Activated naive CD8-positive, alpha-beta T cell (primary cell): ENCODE measurements around the gene ZMYM3.
"Not testable (repeated sequence)": the region's sequence is repeated elsewhere in the genome, so short reads cannot be mapped to it uniquely, and the experiment has no call there.

Experiments used
- H3K27ac Mint-ChIP-seq: one replicate; pipeline ENCODE4 v1.8.0; 2021; ENCODE audit warnings: mixed read lengths
- H3K27me3 Mint-ChIP-seq: one replicate; pipeline ENCODE4 v1.8.0; 2021; ENCODE audit warnings: mixed read lengths
- H3K36me3 Mint-ChIP-seq: one replicate; pipeline ENCODE4 v1.8.0; 2021; ENCODE audit warnings: mixed read lengths
- H3K4me1 Mint-ChIP-seq: one replicate; pipeline ENCODE4 v1.8.0; 2021; ENCODE audit warnings: low read depth, mixed read lengths
- H3K4me3 Mint-ChIP-seq: one replicate; pipeline ENCODE4 v1.8.0; 2021; ENCODE audit warnings: mild to moderate bottlenecking, mixed read lengths
- H3K9me3 Mint-ChIP-seq: one replicate; pipeline ENCODE4 v1.8.0; 2021; ENCODE audit warnings: low read depth, mixed read lengths

ZMYM3 gene

GRCh38 chrX:71272313-71272712, 18.4 kb upstream of the ZMYM3 start:
- not testable (repeated sequence) for H3K27ac Mint-ChIP-seq, H3K27me3 Mint-ChIP-seq, H3K4me3 Mint-ChIP-seq, H3K36me3 Mint-ChIP-seq, H3K4me1 Mint-ChIP-seq, H3K9me3 Mint-ChIP-seq

- Mint-ChIP-seq H3K27me3 (no peaks in the 10 kb centered on the region), H3K4me1 (no peaks in the 10 kb centered on the region), H3K36me3 (peaks cover 4% of the 10 kb centered on the region), H3K9me3 (no peaks in the 10 kb centered on the region), H3K27ac (no peak overlapping the region), H3K4me3 (no peak overlapping the region)
Observed at GRCh38 chrX:71269801-71270395, 16.0 kb upstream of the ZMYM3 start.

- not testable (repeated sequence) for H3K4me1 Mint-ChIP-seq
Observed at GRCh38 chrX:71268624-71269023, 14.7 kb upstream of the ZMYM3 start.

GRCh38 chrX:71256856-71257255, 2.9 kb upstream of the ZMYM3 start:
- no peak overlapping the region for H3K4me3 Mint-ChIP-seq
- no peaks in the 10 kb centered on the region for H3K27me3 Mint-ChIP-seq
- H3K9me3 Mint-ChIP-seq = no peaks in the 10 kb centered on the region
- no peaks in the 10 kb centered on the region for H3K36me3 Mint-ChIP-seq
- no peak overlapping the region for H3K27ac Mint-ChIP-seq
- peaks cover 17% of the 10 kb centered on the region for H3K4me1 Mint-ChIP-seq

More at GRCh38 chrX:71268624-71269023, 14.7 kb upstream of the ZMYM3 start:
- H3K36me3 Mint-ChIP-seq, H3K27me3 Mint-ChIP-seq, H3K27ac Mint-ChIP-seq, H3K4me3 Mint-ChIP-seq, H3K9me3 Mint-ChIP-seq: not testable (repeated sequence)

DNA sequence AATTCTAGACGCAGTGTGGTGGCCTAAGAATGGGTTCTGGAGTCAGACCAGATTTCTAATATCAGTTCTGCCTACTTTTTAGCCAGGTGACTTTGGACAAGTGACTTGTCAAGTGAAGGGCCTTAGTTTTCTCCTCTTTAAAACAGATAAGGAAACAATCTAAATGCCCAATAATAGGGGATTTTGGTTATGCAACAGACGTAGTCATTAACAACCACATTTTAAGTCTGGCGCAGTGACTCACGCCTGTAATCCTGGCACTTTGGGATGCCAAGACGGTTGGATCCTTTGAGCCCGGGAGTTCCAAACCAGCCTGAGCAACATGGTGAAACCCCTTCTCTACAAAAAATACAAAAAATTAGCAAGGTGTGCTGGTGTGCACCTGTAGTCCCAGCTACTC, 2.1 kb upstream of the ZMYM3 start:
- Mint-ChIP-seq H3K4me1 (peaks cover 23% of the 10 kb centered on the region), H3K36me3 (no peaks in the 10 kb centered on the region), H3K4me3 (no peak overlapping the region), H3K9me3 (no peaks in the 10 kb centered on the region), H3K27ac (no peak overlapping the region), H3K27me3 (no peaks in the 10 kb centered on the region)

GRCh38 chrX:71253253-71254091, 468 bp downstream of the ZMYM3 start:
- Mint-ChIP-seq H3K4me3 (peak overlapping the region; percentile 92), H3K36me3 (no peaks in the 10 kb centered on the region), H3K9me3 (no peaks in the 10 kb centered on the region), H3K27me3 (no peaks in the 10 kb centered on the region), H3K27ac (peak overlapping the region; percentile 90), H3K4me1 (peaks cover 25% of the 10 kb centered on the region)

DNA sequence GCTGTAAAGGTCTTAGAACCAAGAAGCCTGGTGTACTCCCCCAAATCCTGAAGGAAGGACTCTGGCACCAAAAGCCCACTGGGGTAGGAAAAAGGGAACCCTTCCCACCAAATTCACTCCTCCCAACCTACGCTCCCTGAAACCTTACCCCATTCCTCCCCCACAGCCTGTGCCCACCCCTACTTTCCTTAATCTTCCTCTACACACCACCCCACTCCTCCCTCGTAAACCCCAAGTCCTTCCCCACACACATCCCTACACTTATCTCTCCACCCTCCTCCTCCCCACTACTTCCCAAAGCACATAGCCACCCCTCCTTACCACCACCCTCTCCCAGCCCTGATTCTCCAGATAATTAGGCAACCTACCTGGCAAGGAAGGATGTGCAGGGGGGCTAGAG, 1.7 kb downstream of the ZMYM3 start:
- Mint-ChIP-seq H3K27ac (no peak overlapping the region), H3K36me3 (no peaks in the 10 kb centered on the region)

DNA sequence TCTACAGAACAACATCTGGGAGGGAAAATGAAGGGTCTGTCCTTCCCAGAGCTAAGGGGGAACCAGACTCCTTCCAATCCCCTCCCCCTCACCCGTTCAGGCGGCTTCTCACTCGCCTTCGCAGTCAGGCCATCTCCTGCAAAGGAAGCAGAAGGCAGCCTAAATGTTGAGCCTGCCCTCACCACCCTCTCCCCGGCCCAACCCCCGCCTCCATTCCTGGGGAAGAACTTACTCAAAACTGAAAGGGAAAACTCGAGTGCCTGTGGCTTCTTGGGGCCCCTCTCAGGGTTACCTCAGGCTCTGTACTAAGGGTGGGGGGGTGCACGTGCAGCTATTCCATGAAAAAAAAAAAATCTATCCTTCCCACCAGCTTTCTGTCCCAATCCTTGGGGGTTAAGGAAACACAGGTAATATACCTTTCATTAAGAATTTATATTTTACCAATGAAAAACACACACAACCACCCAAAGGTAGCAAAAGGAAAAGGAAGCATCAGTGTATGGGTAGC, 2.4 kb downstream of the ZMYM3 start:
- Mint-ChIP-seq H3K9me3 (no peaks in the 10 kb centered on the region), H3K4me3 (peak overlapping the region; percentile 92), H3K27ac (peak overlapping the region; percentile 22), H3K27me3 (no peaks in the 10 kb centered on the region), H3K4me1 (peaks cover 25% of the 10 kb centered on the region), H3K36me3 (no peaks in the 10 kb centered on the region)

More for the DNA sequence above, 1.7 kb downstream of the ZMYM3 start:
- Mint-ChIP-seq H3K27me3 (no peaks in the 10 kb centered on the region), H3K4me1 (peaks cover 25% of the 10 kb centered on the region), H3K9me3 (no peaks in the 10 kb centered on the region), H3K4me3 (peak overlapping the region; percentile 92)

DNA sequence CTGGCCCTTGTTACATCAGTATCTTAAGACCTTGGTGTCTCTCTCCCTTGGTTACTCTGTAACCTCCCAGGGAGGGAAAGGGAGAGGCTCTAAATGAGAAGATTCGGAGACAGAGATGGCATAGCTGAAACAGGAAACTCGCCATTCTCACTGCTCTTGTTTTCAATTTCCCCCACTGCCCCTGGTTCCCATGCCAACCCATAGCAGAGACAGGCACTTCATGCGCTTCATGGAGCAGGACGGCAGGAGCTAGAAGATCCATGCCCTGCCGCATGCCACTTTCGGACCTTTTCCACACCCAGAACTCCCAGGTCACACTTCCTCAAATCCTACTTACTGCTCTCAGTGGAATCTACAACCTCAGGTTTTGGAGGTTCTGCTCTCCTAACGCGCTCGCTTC, 3.1 kb downstream of the ZMYM3 start:
- Mint-ChIP-seq H3K27me3 (no peaks in the 10 kb centered on the region), H3K9me3 (no peaks in the 10 kb centered on the region), H3K27ac (peak overlapping the region; percentile 28), H3K36me3 (no peaks in the 10 kb centered on the region), H3K4me3 (peak overlapping the region; percentile 92), H3K4me1 (peaks cover 24% of the 10 kb centered on the region)

GRCh38 chrX:71245159-71245558, 8.8 kb downstream of the ZMYM3 start:
- no peak overlapping the region for H3K27ac Mint-ChIP-seq
- H3K27me3 Mint-ChIP-seq = no peaks in the 10 kb centered on the region
- H3K4me1 Mint-ChIP-seq = no peaks in the 10 kb centered on the region
- H3K36me3 Mint-ChIP-seq = peaks cover 3% of the 10 kb centered on the region
- no peaks in the 10 kb centered on the region for H3K9me3 Mint-ChIP-seq
- H3K4me3 Mint-ChIP-seq = no peak overlapping the region

- no peak overlapping the region for H3K27ac Mint-ChIP-seq
- peaks cover 3% of the 10 kb centered on the region for H3K36me3 Mint-ChIP-seq
- no peaks in the 10 kb centered on the region for H3K4me1 Mint-ChIP-seq
- H3K27me3 Mint-ChIP-seq = no peaks in the 10 kb centered on the region
- H3K4me3 Mint-ChIP-seq = no peak overlapping the region
- H3K9me3 Mint-ChIP-seq = no peaks in the 10 kb centered on the region
Observed at GRCh38 chrX:71244359-71245128, 9.4 kb downstream of the ZMYM3 start.

GRCh38 chrX:71241301-71241700, 12.6 kb downstream of the ZMYM3 start:
- H3K4me1 Mint-ChIP-seq = no peaks in the 10 kb centered on the region
- H3K27ac Mint-ChIP-seq = no peak overlapping the region
- H3K4me3 Mint-ChIP-seq = no peak overlapping the region
- H3K36me3 Mint-ChIP-seq = peaks cover 3% of the 10 kb centered on the region
- H3K9me3 Mint-ChIP-seq = no peaks in the 10 kb centered on the region
- no peaks in the 10 kb centered on the region for H3K27me3 Mint-ChIP-seq

DNA sequence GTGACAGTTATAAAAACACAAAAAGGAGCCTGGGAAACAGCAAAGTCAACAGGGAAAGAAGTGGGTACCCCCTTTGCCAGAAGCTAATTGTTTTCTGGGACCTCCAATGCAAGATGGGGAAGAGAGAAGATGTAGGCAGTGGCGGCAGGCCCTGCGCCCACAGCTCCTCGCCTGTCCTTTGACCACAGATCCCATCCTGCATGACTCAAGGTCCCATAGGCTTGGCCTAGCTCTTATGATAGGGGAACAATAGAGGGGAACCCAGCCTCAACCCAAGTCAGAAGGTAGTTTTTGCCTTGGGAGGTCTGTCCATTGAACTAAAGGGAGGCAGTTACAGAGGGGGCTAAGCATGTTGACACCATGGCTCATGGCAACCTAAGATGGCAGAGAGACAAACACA, 14.2 kb downstream of the ZMYM3 start:
- Mint-ChIP-seq H3K4me3 (no peak overlapping the region), H3K27me3 (no peaks in the 10 kb centered on the region), H3K4me1 (no peaks in the 10 kb centered on the region), H3K27ac (no peak overlapping the region), H3K36me3 (no peaks in the 10 kb centered on the region), H3K9me3 (no peaks in the 10 kb centered on the region)

- H3K4me3 Mint-ChIP-seq = no peak overlapping the region
- H3K27me3 Mint-ChIP-seq = no peaks in the 10 kb centered on the region
- no peak overlapping the region for H3K27ac Mint-ChIP-seq
- no peaks in the 10 kb centered on the region for H3K4me1 Mint-ChIP-seq
- H3K9me3 Mint-ChIP-seq = no peaks in the 10 kb centered on the region
- H3K36me3 Mint-ChIP-seq = no peaks in the 10 kb centered on the region
Observed at GRCh38 chrX:71236836-71237235, 17.1 kb downstream of the ZMYM3 start.

DNA sequence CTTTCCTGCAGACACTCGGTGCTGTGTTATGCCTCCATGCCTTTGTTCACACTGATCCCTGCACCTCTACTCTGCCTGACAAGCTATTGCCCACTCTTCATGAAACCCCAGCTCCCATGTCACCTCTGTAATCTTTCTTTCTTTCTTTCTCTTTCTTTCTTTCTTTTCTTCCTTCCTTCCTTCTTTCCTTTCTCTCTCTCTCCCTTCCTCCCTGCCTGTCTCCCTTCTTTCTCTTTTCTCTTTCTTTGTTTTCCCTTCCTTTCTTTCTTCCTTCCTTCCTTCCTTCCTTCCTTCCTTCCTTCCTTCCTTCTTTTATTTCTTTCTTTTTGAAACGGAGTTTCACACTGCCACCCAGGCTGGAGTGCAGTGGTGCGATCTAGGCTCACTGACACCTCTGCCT, 18.5 kb downstream of the ZMYM3 start:
- Mint-ChIP-seq H3K27ac (no peak overlapping the region), H3K36me3 (no peaks in the 10 kb centered on the region), H3K4me3 (no peak overlapping the region), H3K4me1 (no peaks in the 10 kb centered on the region), H3K9me3 (no peaks in the 10 kb centered on the region), H3K27me3 (no peaks in the 10 kb centered on the region)
